Adipocyte (in vitro differentiated cells): ENCODE data around the gene PTPN21.
A peak's percentile ranks its signal among the peaks of the same experiment; 100 is the strongest.

Source experiments
- DNase-seq: peaks from one replicate; pipeline ENCODE4 v3.0.0-alpha.2; 2015; ENCODE audit warnings: low read depth
- H3K27me3 ChIP-seq: replicated peaks from 2 replicates; pipeline ENCODE4 v1.7.0; 2013; ENCODE audit warnings: mild to moderate bottlenecking, low read length, moderate library complexity; ENCODE audit not compliant: control insufficient read depth, insufficient read depth
- H3K36me3 ChIP-seq: 2 replicates; pipeline ENCODE4 v1.7.0; 2013; ENCODE audit warnings: low read length, mild to moderate bottlenecking, moderate library complexity; ENCODE audit not compliant: control insufficient read depth, insufficient read depth, severe bottlenecking
- H3K4me1 ChIP-seq: 2 replicates; pipeline ENCODE4 v1.7.0; 2013; ENCODE audit warnings: mild to moderate bottlenecking, low read length, moderate library complexity; ENCODE audit not compliant: control insufficient read depth, insufficient read depth
- H3K4me3 ChIP-seq: 2 replicates; pipeline ENCODE4 v1.7.0; 2013; ENCODE audit warnings: mild to moderate bottlenecking, low read length, moderate library complexity
- H3K9ac ChIP-seq: 2 replicates; pipeline ENCODE4 v1.7.0; 2013; ENCODE audit warnings: mild to moderate bottlenecking, low read length, moderate library complexity
- H3K9me3 ChIP-seq: 2 replicates; pipeline ENCODE4 v1.7.0; 2013; ENCODE audit warnings: mild to moderate bottlenecking, low read length, moderate library complexity; ENCODE audit not compliant: control insufficient read depth

The PTPN21 gene

GRCh38 chr14:88554457-88555286 is at the start of gene PTPN21:
Gene PTPN21, minus strand, starts transcription at chr14:88555007. Its CDS starts 4,590 bp downstream, at chr14:88550417.
- H3K9ac ChIP-seq: peak within 1 kb of the TSS; percentile 90
- H3K4me1 ChIP-seq: peaks cover 28% of the 10 kb centered on the region
- H3K4me3 ChIP-seq: peak within 1 kb of the TSS; percentile 86
- H3K9me3 ChIP-seq: no peaks in the 10 kb centered on the region
- DNase-seq: peak; percentile 91
- H3K36me3 ChIP-seq: no peaks in the 10 kb centered on the region
- no peaks in the 10 kb centered on the region for H3K27me3 ChIP-seq

GRCh38 chr14:88604212-88604611 is 49.4 kb upstream of the PTPN21 start:
- H3K4me3 ChIP-seq: no peak overlapping the region
- peaks cover 88% of the 10 kb centered on the region for H3K36me3 ChIP-seq
- H3K9ac ChIP-seq: no peak overlapping the region
- H3K27me3 ChIP-seq: no peaks in the 10 kb centered on the region
- H3K9me3 ChIP-seq: no peaks in the 10 kb centered on the region
- DNase-seq: no peak
- H3K4me1 ChIP-seq: peaks cover 9% of the 10 kb centered on the region

- H3K27me3 ChIP-seq: no peaks in the 10 kb centered on the region
- peaks cover 99% of the 10 kb centered on the region for H3K36me3 ChIP-seq
- no peaks in the 10 kb centered on the region for H3K9me3 ChIP-seq
- no peak for DNase-seq
- H3K4me3 ChIP-seq: no peak overlapping the region
- H3K9ac ChIP-seq: no peak overlapping the region
- H3K4me1 ChIP-seq: no peaks in the 10 kb centered on the region
These were observed 45.1 kb upstream of the PTPN21 start for GRCh38 chr14:88599761-88600439.

GRCh38 chr14:88599326-88599725 is 44.5 kb upstream of the PTPN21 start:
- Histone ChIP-seq H3K27me3 (no peaks in the 10 kb centered on the region), H3K9me3 (no peaks in the 10 kb centered on the region), H3K9ac (no peak overlapping the region), H3K36me3 (peaks cover 98% of the 10 kb centered on the region), H3K4me3 (no peak overlapping the region), H3K4me1 (no peaks in the 10 kb centered on the region)
- no peak for DNase-seq

- peaks cover 97% of the 10 kb centered on the region for H3K36me3 ChIP-seq
- H3K4me3 ChIP-seq: no peak overlapping the region
- no peak overlapping the region for H3K9ac ChIP-seq
- no peaks in the 10 kb centered on the region for H3K27me3 ChIP-seq
- H3K4me1 ChIP-seq: no peaks in the 10 kb centered on the region
- DNase-seq: no peak
- H3K9me3 ChIP-seq: no peaks in the 10 kb centered on the region
These were observed 43.4 kb upstream of the PTPN21 start for GRCh38 chr14:88598097-88598675.

- Histone ChIP-seq H3K36me3 (peaks cover 92% of the 10 kb centered on the region), H3K9me3 (no peaks in the 10 kb centered on the region), H3K4me1 (no peaks in the 10 kb centered on the region), H3K27me3 (no peaks in the 10 kb centered on the region), H3K9ac (no peak overlapping the region), H3K4me3 (no peak overlapping the region)
- no peak for DNase-seq
These were observed 42.8 kb upstream of the PTPN21 start for GRCh38 chr14:88597601-88598000.

GRCh38 chr14:88597038-88597437 is 42.2 kb upstream of the PTPN21 start:
- Histone ChIP-seq H3K4me3 (no peak overlapping the region), H3K4me1 (no peaks in the 10 kb centered on the region), H3K36me3 (peaks cover 86% of the 10 kb centered on the region), H3K9ac (no peak overlapping the region), H3K27me3 (no peaks in the 10 kb centered on the region), H3K9me3 (no peaks in the 10 kb centered on the region)
- no peak for DNase-seq

GRCh38 chr14:88592031-88592430 is 37.2 kb upstream of the PTPN21 start:
- Histone ChIP-seq H3K4me3 (no peak overlapping the region), H3K4me1 (no peaks in the 10 kb centered on the region), H3K9me3 (no peaks in the 10 kb centered on the region), H3K27me3 (no peaks in the 10 kb centered on the region), H3K9ac (no peak overlapping the region), H3K36me3 (peaks cover 84% of the 10 kb centered on the region)
- no peak for DNase-seq

GRCh38 chr14:88590173-88590572 is 35.4 kb upstream of the PTPN21 start:
- no peak overlapping the region for H3K4me3 ChIP-seq
- H3K27me3 ChIP-seq: no peaks in the 10 kb centered on the region
- peaks cover 84% of the 10 kb centered on the region for H3K36me3 ChIP-seq
- H3K9me3 ChIP-seq: no peaks in the 10 kb centered on the region
- DNase-seq: peak; percentile 3
- H3K9ac ChIP-seq: no peak overlapping the region
- H3K4me1 ChIP-seq: no peaks in the 10 kb centered on the region

GRCh38 chr14:88588081-88588480 is 33.3 kb upstream of the PTPN21 start:
- Histone ChIP-seq H3K9me3 (no peaks in the 10 kb centered on the region), H3K4me3 (no peak overlapping the region), H3K4me1 (peaks cover 4% of the 10 kb centered on the region), H3K9ac (no peak overlapping the region), H3K27me3 (no peaks in the 10 kb centered on the region), H3K36me3 (peaks cover 87% of the 10 kb centered on the region)
- DNase-seq: no peak

- no peaks in the 10 kb centered on the region for H3K9me3 ChIP-seq
- peaks cover 4% of the 10 kb centered on the region for H3K4me1 ChIP-seq
- no peaks in the 10 kb centered on the region for H3K27me3 ChIP-seq
- H3K4me3 ChIP-seq: no peak overlapping the region
- DNase-seq: no peak
- no peak overlapping the region for H3K9ac ChIP-seq
- H3K36me3 ChIP-seq: peaks cover 98% of the 10 kb centered on the region
These were observed 29.6 kb upstream of the PTPN21 start for GRCh38 chr14:88584451-88584850.
